Transverse colon (tissue), 4 donors: ENCODE measurements around the gene TC2N. TPM values are rescaled to one million over a fixed set of nuclear protein-coding genes. Genes with fewer than 3 reads are reported as not detected.
A peak's percentile ranks its signal among the peaks of the same experiment; 100 is the strongest.

Experiments used
- DNase-seq: peaks from one replicate; pipeline ENCODE4 v3.0.0-alpha.2; 2019
- H3K27ac ChIP-seq, 4 donors: fragments of 200-600 bp; sonication (generic); 2 replicates each; pipeline ENCODE4 v1.5.1; 2016 to 2018; ENCODE audit warnings: inconsistent platforms in 4 of 4
- H3K27me3 ChIP-seq: fragments of 200-600 bp; sonication (generic); 2 replicates; pipeline ENCODE4 v1.5.1; 2017; ENCODE audit warnings: inconsistent platforms
- H3K36me3 ChIP-seq, 4 donors: fragments of 200-600 bp; sonication (generic); 2 replicates each; pipeline ENCODE4 v1.5.1; 2017 to 2019; ENCODE audit warnings: inconsistent platforms in 4 of 4
- H3K4me1 ChIP-seq, 4 donors: fragments of 200-600 bp; sonication (generic); 2 replicates each; pipeline ENCODE4 v1.5.1; 2017 to 2020; ENCODE audit warnings: inconsistent platforms in 4 of 4
- H3K4me3 ChIP-seq, 4 donors: fragments of 200-600 bp; sonication (generic); 1 replicate in 1 of 4; 2 replicates in 3 of 4; pipeline versions ENCODE4 v1.5.1 to v1.6.1; 2017 to 2019; ENCODE audit warnings: inconsistent platforms in 4 of 4
- H3K9me3 ChIP-seq, 2 donors: fragments of 200-600 bp; sonication (generic); 2 replicates each; pipeline ENCODE4 v1.5.1; 2017 to 2019; ENCODE audit warnings: inconsistent platforms in 2 of 2
- CTCF ChIP-seq, 5 experiments: fragments of 200-600 bp in 3 of 5; fragments of 450-650 bp in 2 of 5; sonication (generic) in 3 of 5; IDR thresholded peaks; 1 replicate in 2 of 5; 2 replicates in 3 of 5; pipeline ENCODE4 v1.5.1; 2016 to 2017; ENCODE audit warnings: antibody characterized with exemption in 5 of 5, inconsistent platforms in 3 of 5, mild to moderate bottlenecking in 2 of 5, moderate library complexity in 1 of 5
- EP300 ChIP-seq: sonication (generic); formaldehyde crosslinking; IDR thresholded peaks from one replicate; pipeline ENCODE4 v1.6.1; 2017; ENCODE audit warnings: antibody characterized with exemption, low read depth
- POLR2A ChIP-seq: fragments of 450-650 bp; IDR thresholded peaks from one replicate; pipeline ENCODE4 v1.6.1; 2016; ENCODE audit warnings: antibody characterized with exemption, mild to moderate bottlenecking, moderate library complexity
- POLR2AphosphoS5 ChIP-seq, 3 donors: sonication (generic); formaldehyde crosslinking; IDR thresholded peaks; one replicate each; pipeline ENCODE4 v1.6.1; 2016; ENCODE audit warnings: antibody characterized with exemption in 3 of 3
- WGBS, 2 donors: methylation state at CpG; one replicate each; pipeline ENCODE4 v1.1.5; 2018; ENCODE audit warnings: low coverage in 1 of 2; 5-methylcytosine and 5-hydroxymethylcytosine counted together
- in situ Hi-C, 4 donors: fragments of 200-750 bp; cut with MboI; loops; one replicate each; pipeline versions ENCODE4 v1.15.0 to v1.15.1; 2017; ENCODE audit warnings: low sequenced_read_pairs in 3 of 4, low pct_ligation_motif_present in 1 of 4, low pct_unique_long_range_greater_than_20kb in 1 of 4
- intact Hi-C: fragments of 100-400 bp; cut with DNase I; formaldehyde crosslinking; loops from one replicate; pipeline ENCODE4 v1.15.1; 2023; ENCODE audit warnings: low total_unique reads
- total RNA-seq, 4 donors: library from RNA; depleted of rRNA; stranded (reverse); fragments of >200 nt; gene quantifications; one replicate each; pipeline ENCODE4 v1.1.0, GENCODE V29; 2016

TC2N gene
- total RNA-seq, 4 donors from 2014 or later = 36.0 to 85.4 (median 53.7) TPM

DNA sequence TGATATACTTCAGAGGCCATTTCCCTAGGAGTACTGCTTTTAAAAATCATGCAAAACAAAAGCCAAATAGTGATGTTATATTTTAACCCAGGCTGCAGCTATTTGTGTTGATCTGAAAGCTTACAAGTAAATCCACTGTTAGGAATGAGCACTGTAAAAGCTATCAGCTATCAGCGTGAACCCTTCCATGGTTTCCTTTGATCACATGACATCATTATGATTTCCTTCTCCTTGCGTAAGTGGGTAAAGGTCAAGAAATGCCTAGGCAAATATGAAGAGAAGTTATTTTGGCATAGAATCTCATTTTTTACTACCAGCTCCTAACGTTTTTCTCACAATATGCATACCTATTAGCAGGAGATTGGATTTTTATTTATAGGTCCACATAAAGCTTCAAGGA lies 86.9 kb downstream of the TC2N start:
- Histone ChIP-seq H3K36me3 (peaks cover 0 to 17% (median 0%) of the 10 kb centered on the region in 4 donors), H3K4me3 (no peak overlapping the region), H3K27ac (peak overlapping the region; percentile 36 to 68 (median 54)), H3K9me3 (no peaks in the 10 kb centered on the region), H3K27me3 (no peaks in the 10 kb centered on the region), H3K4me1 (peaks cover 0 to 14% (median 7%) of the 10 kb centered on the region in 4 donors)
- TF ChIP-seq EP300 = no peak
- TF ChIP-seq POLR2AphosphoS5 (IDR thresholded peaks at IDR 0.05) = peak in 1 of 3 donors; percentile 33
- in situ Hi-C loops = no loop called here
- intact Hi-C loops = no loop called here
- no peak for DNase-seq
- WGBS, 2 donors = 33 to 36% methylated on average over 3 of the region's 3 CpGs

GRCh38 chr14:91778217-91778616 lies 89.1 kb downstream of the TC2N start:
- DNase-seq = no peak
- H3K4me3 ChIP-seq = no peak overlapping the region
- peaks cover 0 to 21% (median 7%) of the 10 kb centered on the region in 4 donors for H3K4me1 ChIP-seq
- no peaks in the 10 kb centered on the region for H3K27me3 ChIP-seq
- WGBS, 2 donors = 97 to 100% methylated on average over 2 of the region's 2 CpGs
- TF ChIP-seq POLR2AphosphoS5 (IDR thresholded peaks at IDR 0.05) (no peak), EP300 (no peak), POLR2A (no peak), CTCF (IDR thresholded peaks at IDR 0.05) (no peak)
- intact Hi-C loops (no loop called here), in situ Hi-C loops (no loop called here)
- H3K9me3 ChIP-seq = no peaks in the 10 kb centered on the region
- peaks cover 0 to 10% (median 0%) of the 10 kb centered on the region in 4 donors for H3K36me3 ChIP-seq
- H3K27ac ChIP-seq = no peak overlapping the region

- TF ChIP-seq EP300 (no peak), POLR2A (no peak), POLR2AphosphoS5 (IDR thresholded peaks at IDR 0.05) (no peak), CTCF (IDR thresholded peaks at IDR 0.05) (no peak)
- Histone ChIP-seq H3K36me3 (no peaks in the 10 kb centered on the region), H3K4me3 (no peak overlapping the region), H3K27ac (peak overlapping the region in 1 of 4 donors; percentile 15), H3K9me3 (no peaks in the 10 kb centered on the region), H3K4me1 (peaks cover 0 to 8% (median 1%) of the 10 kb centered on the region in 4 donors), H3K27me3 (no peaks in the 10 kb centered on the region)
- no peak for DNase-seq
- intact Hi-C loops = no loop called here
- in situ Hi-C loops = no loop called here
- 64 to 72% methylated on average over 5 of the region's 5 CpGs for WGBS, 2 donors
Measured at GRCh38 chr14:91774140-91775096, 92.9 kb downstream of the TC2N start.

DNA sequence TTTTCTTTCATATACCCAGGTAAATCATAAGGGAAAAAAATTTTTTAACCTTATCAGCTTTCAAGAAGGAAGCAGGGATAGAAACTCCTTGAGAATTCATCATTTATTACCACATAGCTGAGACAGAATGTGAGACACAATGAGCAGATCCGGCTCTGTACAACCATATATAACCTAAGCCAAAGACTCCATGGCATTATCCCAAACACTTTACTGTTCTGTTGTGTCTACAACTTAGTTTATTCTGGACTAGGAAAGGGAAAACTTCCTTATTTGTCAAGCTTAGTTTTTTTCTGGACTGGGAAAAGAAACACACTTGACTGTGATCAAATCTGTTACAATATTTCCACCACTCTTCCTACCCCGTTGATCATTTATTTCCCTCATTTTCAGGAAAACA lies 97.2 kb downstream of the TC2N start:
- no peak overlapping the region for H3K4me3 ChIP-seq
- no peaks in the 10 kb centered on the region for H3K36me3 ChIP-seq
- DNase-seq = no peak
- H3K9me3 ChIP-seq = no peaks in the 10 kb centered on the region
- H3K27me3 ChIP-seq = no peaks in the 10 kb centered on the region
- peaks cover 0 to 8% (median 1%) of the 10 kb centered on the region in 4 donors for H3K4me1 ChIP-seq
- WGBS, 2 donors = 39 to 45% methylated on average over 2 of the region's 2 CpGs
- no peak overlapping the region for H3K27ac ChIP-seq
- in situ Hi-C loops (no loop called here), intact Hi-C loops (no loop called here)
- TF ChIP-seq CTCF (IDR thresholded peaks at IDR 0.05) = no peak
- TF ChIP-seq POLR2A = no peak
- TF ChIP-seq POLR2AphosphoS5 (IDR thresholded peaks at IDR 0.05) = no peak
- no peak for TF ChIP-seq EP300
